HG03064 (cell line): Measurements from ENCODE around the gene RTP3.

Source experiments
- ATAC-seq: cut with Tn5 transposase; IDR thresholded peaks from one replicate; pipeline ENCODE4 v1.9.1; 2021; ENCODE audit warnings: low read depth; ENCODE audit not compliant: unreplicated experiment

The RTP3 gene

GRCh38 chr3:46497556-46498265 lies at the start of gene RTP3:
Gene RTP3, plus strand, starts transcription at chr3:46497976. Its CDS starts 87 bp downstream, at chr3:46498063.
- ATAC-seq: no peak

- no peak for ATAC-seq
These were observed 49.1 kb upstream of the RTP3 start for GRCh38 chr3:46448721-46449120.

GRCh38 chr3:46449755-46450552 lies 47.8 kb upstream of the RTP3 start:
- ATAC-seq: no peak

- ATAC-seq: no peak
These were observed 44.1 kb upstream of the RTP3 start for GRCh38 chr3:46453526-46454208.

- ATAC-seq: no peak
These were observed 43.6 kb upstream of the RTP3 start for GRCh38 chr3:46454209-46454595.

GRCh38 chr3:46454606-46455005 lies 43.2 kb upstream of the RTP3 start:
- no peak for ATAC-seq

GRCh38 chr3:46455231-46456115 lies 42.3 kb upstream of the RTP3 start:
- ATAC-seq: no peak

GRCh38 chr3:46456118-46456517 lies 41.7 kb upstream of the RTP3 start:
- no peak for ATAC-seq

- no peak for ATAC-seq
These were observed 37.7 kb upstream of the RTP3 start for GRCh38 chr3:46460051-46460450.

- ATAC-seq: no peak
These were observed 35.7 kb upstream of the RTP3 start for GRCh38 chr3:46462111-46462510.

- no peak for ATAC-seq
These were observed 35.3 kb upstream of the RTP3 start for GRCh38 chr3:46462511-46462910.

GRCh38 chr3:46463120-46463867 lies 34.5 kb upstream of the RTP3 start:
- ATAC-seq: no peak

- no peak for ATAC-seq
These were observed 33.9 kb upstream of the RTP3 start for GRCh38 chr3:46463868-46464241.

GRCh38 chr3:46464326-46465195 lies 33.2 kb upstream of the RTP3 start, which contains the start of gene LTF:
Gene LTF, minus strand, starts transcription at chr3:46464905. Its CDS starts 38 bp downstream, at chr3:46464867.
- ATAC-seq: no peak

- ATAC-seq: no peak
These were observed 32.6 kb upstream of the RTP3 start for GRCh38 chr3:46465196-46465520.

GRCh38 chr3:46466273-46466672 lies 31.5 kb upstream of the RTP3 start:
- no peak for ATAC-seq

GRCh38 chr3:46466871-46467403 lies 30.8 kb upstream of the RTP3 start:
- ATAC-seq: no peak

- no peak for ATAC-seq
These were observed 30.2 kb upstream of the RTP3 start for GRCh38 chr3:46467562-46467961.
